Pancreas (tissue), 10 donors: ENCODE results near the gene CFAP74. TPM values are rescaled to one million over a fixed set of nuclear protein-coding genes. Genes with fewer than 3 reads are reported as not detected.

Experiments
- ATAC-seq, 4 donors: fragments of 200-7000 bp; cut with Tn5 transposase; one replicate each; pipeline versions ENCODE4 v1.8.0 to v1.9.1; 2020; ENCODE audit warnings: mild to moderate bottlenecking in 4 of 4, moderate library complexity in 4 of 4
- DNase-seq, 6 donors: peaks; one replicate each; pipeline ENCODE4 v3.0.0-alpha.2; 2020
- FAIRE-seq: peaks from 2 replicates; lab custom pipeline; 2012; peaks lifted over from hg19 to GRCh38; lab: Jason Lieb, UNC
- H3K27ac ChIP-seq, 4 donors: fragments of 200-600 bp; sonication (generic); 1 replicate in 3 of 4; 2 replicates in 1 of 4; pipeline versions ENCODE4 v1.5.0 to v1.8.0; 2020
- H3K27me3 ChIP-seq, 4 donors: fragments of 200-600 bp; one replicate each; pipeline ENCODE4 v1.8.0; 2021
- H3K36me3 ChIP-seq, 3 donors: fragments of 200-600 bp; sonication (generic) in 1 of 3; one replicate each; pipeline versions ENCODE4 v1.5.0 to v1.8.0; 2020 to 2021
- H3K4me1 ChIP-seq, 3 donors: fragments of 200-600 bp; one replicate each; pipeline ENCODE4 v1.8.0; 2021
- H3K4me3 ChIP-seq, 4 donors: fragments of 200-600 bp; sonication (generic) in 2 of 4; one replicate each; pipeline versions ENCODE4 v1.5.0 to v1.8.0; 2020 to 2021
- H3K9me3 ChIP-seq, 4 donors: fragments of 200-600 bp; one replicate each; pipeline ENCODE4 v1.8.0; 2021
- WGBS, 2 donors: extraction: QIAGEN DNeasy Blood & Tissue Kit; methylation state at CpG; one replicate each; pipeline ENCODE4 v1.1.7; 2013; 5-methylcytosine and 5-hydroxymethylcytosine counted together
- intact Hi-C, 3 donors: fragments of 100-400 bp; cut with DNase I; formaldehyde crosslinking; loops; one replicate each; pipeline versions ENCODE4 v1.11.1 to v1.14.2; 2022
- polyA plus RNA-seq, 2 donors: library from polyadenylated mRNA; stranded (reverse); fragments of 200-250 nt; gene quantifications; one replicate each; pipeline ENCODE4 v1.2.3, GENCODE V29; 2013
- total RNA-seq, 6 donors: library from RNA; stranded (reverse); fragmentation: NEBNext Ultra II Directional in 4 of 6; extraction: Animal tissue kit (Norgen Biotek cat#: 25700) in 4 of 6; gene quantifications; one replicate each; pipeline versions ENCODE4 v1.2.1 to v1.2.4, GENCODE V29; 2021 to 2023
- TF ChIP-seq, protein P1 (sequence below), 4 donors: fragments of 200-600 bp; sonication (generic) in 3 of 4; IDR thresholded peaks; one replicate each; pipeline versions ENCODE4 v1.5.0 to v1.8.0; 2021; ENCODE audit warnings: antibody characterized with exemption in 4 of 4
- donor health status: healthy with polysubstance abuse.
- donor health status: DM: no; HTN: no; CAD: no; lungs with moderate emphysema.
- donor health status: DM: no; HTN: no; CAD: no.
- donor health status: control.
- donor health status: control.
- donor health status: Bipolar disorder and iron deficiency.
- donor health status: DM: yes; HTN: yes; CAD: no.
- donor health status: DM: no; HTN: no; CAD: no.
- donor health status: DM: no; HTN: no; CAD: no.
- donor health status: DM: yes; HTN: yes; CAD: no.

CFAP74 gene
- total and polyA plus RNA-seq, 8 donors: 0.08 to 0.16 TPM; not detected in 6

DNA sequence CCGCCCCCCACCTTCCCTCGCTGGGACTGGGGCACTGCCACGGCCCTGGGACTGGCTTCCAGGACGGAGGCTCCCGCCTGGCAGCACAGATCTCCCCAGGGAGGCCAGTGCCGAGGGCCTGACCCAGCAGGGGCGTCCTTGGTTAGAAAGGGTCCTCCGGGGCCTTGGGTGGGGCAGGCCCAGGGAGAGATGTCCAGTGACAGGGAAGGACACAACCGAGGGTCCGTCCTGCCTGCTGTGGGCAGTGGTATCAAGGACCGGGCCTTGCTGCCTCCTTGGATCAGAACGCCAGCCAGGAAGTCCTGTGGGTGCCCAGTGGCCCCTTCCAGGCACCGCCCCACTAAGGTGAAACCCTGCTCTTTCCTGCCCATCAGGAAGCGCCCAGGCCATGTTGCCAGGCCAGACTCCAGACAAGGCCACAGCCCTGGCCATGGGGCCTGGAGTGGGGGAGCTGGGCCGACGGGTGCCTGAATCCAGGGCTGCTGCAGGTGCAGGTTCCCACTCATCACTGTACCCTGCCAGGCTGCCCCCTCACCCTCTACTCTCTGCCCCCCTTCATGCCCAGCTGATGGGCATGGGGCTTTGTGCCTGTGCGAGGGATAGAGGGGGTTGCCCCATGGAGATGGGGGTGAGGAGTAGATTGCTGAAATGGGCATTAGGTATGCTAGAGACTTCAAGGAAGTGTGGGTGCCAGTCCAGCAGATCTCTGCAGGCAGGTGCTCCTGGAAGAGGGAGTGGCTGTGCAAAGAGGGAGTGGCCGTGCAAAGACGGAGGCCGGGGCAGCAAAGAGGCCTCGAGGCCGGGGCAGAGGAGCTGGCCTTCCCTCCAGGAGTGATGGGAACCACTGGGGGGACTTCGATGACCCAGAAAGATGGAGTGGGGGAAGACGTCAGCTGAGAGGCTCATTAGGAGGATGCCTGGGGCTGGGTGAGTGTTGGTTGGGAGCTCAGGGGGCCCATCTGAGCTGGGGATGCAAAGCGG is 44.5 kb upstream of the CFAP74 start:
- Histone ChIP-seq H3K27ac (no peak overlapping the region), H3K36me3 (no peaks in the 10 kb centered on the region), H3K9me3 (no peaks in the 10 kb centered on the region), H3K27me3 (no peaks in the 10 kb centered on the region), H3K4me3 (no peak overlapping the region), H3K4me1 (peaks cover 0 to 8% (median 4%) of the 10 kb centered on the region in 3 donors)
- DNase-seq (peak in 2 of 6 donors; percentile 40 to 71), FAIRE-seq (no peak), ATAC-seq (no peak)
- intact Hi-C loops: loop anchor here in 1 of 3 donors (5.0 kb wide), 1 partner anchor 106 kb away; no protein-coding TSS in a partner anchor
- TF ChIP-seq, protein P1, sequence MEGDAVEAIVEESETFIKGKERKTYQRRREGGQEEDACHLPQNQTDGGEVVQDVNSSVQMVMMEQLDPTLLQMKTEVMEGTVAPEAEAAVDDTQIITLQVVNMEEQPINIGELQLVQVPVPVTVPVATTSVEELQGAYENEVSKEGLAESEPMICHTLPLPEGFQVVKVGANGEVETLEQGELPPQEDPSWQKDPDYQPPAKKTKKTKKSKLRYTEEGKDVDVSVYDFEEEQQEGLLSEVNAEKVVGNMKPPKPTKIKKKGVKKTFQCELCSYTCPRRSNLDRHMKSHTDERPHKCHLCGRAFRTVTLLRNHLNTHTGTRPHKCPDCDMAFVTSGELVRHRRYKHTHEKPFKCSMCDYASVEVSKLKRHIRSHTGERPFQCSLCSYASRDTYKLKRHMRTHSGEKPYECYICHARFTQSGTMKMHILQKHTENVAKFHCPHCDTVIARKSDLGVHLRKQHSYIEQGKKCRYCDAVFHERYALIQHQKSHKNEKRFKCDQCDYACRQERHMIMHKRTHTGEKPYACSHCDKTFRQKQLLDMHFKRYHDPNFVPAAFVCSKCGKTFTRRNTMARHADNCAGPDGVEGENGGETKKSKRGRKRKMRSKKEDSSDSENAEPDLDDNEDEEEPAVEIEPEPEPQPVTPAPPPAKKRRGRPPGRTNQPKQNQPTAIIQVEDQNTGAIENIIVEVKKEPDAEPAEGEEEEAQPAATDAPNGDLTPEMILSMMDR (IDR thresholded peaks at IDR 0.05): no peak
- 71 to 81% methylated on average over 25 of the region's 25 CpGs for WGBS, 2 donors

DNA sequence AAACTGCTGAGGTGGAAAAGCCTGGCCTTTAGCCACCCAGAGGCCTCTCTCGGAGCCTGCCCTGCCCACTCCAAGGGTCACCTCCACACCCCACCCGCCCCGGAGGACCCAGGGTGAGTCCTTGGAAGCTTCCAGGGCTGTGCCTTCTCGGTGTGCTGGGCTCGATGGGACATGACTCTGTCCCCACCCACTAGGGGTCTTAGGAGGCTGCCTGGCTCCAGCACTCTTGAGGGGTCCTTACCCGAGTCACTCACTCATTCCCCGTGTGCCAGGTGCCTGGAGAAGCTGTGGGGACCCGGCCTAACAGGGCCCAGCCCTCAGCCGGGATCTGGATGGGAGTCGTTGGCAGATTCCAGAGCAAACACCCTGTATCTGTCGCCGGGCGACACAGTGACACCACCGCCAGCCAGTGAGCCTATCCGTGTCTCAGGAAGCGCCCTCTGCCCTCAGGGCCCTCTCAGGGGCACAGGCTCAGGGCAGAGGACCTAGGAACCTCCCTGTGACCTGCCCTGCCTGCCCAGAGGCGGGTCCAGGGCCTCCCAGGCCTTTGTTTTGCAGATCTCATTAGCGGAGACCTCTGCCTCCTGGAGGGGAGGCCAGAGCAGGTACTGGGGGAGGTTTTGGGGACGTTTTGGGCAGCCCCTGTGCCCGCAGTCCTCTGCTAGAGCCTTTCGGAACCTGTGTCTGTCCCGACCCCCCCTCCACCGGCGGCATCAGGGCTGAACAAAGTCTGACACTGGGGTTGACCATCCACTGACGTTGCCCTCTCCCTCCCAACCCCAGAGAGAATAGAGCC is 43.6 kb upstream of the CFAP74 start:
- intact Hi-C loops: loop anchor here in 1 of 3 donors (5.0 kb wide), 1 partner anchor 105 kb away; no protein-coding TSS in a partner anchor
- DNase-seq (peak in 2 of 6 donors; percentile 26 to 64), ATAC-seq (no peak), FAIRE-seq (no peak)
- Histone ChIP-seq H3K4me1 (peaks cover 0 to 8% (median 4%) of the 10 kb centered on the region in 3 donors), H3K36me3 (no peaks in the 10 kb centered on the region), H3K27ac (no peak overlapping the region), H3K4me3 (no peak overlapping the region), H3K27me3 (no peaks in the 10 kb centered on the region), H3K9me3 (no peaks in the 10 kb centered on the region)
- TF ChIP-seq, protein P1 (IDR thresholded peaks at IDR 0.05): no peak
- 52 to 67% methylated on average over 25 of the region's 25 CpGs for WGBS, 2 donors

DNA sequence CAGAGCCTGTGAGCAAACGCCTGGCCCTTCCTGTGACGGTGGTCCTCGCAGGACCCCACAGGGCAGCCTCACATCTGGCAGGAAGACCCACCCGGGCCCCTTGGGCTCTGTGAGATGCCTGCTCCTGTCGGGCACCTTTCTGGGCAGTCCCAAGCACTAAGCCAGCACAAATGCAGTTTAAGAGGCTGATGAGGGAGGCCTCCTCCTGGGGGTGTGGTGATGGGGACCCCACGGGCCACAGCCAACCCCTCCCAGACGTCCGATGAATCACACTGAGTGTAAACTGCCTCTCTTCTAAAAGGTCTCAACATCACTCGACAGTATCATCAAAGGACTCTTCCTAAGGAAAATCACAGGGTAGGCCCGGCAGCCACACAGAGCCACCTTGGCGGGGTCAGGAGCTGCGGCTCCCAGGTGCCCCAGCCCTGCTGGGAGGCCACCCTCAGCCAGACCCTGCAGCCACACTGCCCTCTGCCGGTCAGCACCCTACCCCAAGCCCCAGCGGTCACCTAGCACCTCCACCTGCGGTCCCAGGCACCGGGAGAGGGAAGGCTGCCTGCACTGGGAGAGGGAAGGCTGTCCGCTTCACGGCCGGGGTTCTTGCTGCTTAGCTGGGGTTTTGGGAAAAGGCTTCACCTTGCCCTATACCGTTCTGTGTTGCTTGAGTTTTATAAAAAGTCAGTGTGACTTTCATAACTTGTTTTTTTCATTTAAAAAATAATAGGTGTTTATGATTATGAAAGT is 42.8 kb upstream of the CFAP74 start:
- intact Hi-C loops: loop anchor here in 1 of 3 donors (5.0 kb wide), 1 partner anchor 104 kb away; no protein-coding TSS in a partner anchor
- peaks cover 0 to 8% (median 4%) of the 10 kb centered on the region in 3 donors for H3K4me1 ChIP-seq
- H3K4me3 ChIP-seq: no peak overlapping the region
- H3K27ac ChIP-seq: no peak overlapping the region
- TF ChIP-seq, protein P1 (IDR thresholded peaks at IDR 0.05): peak; percentile 70 to 81 (median 76)
- H3K36me3 ChIP-seq: no peaks in the 10 kb centered on the region
- H3K9me3 ChIP-seq: no peaks in the 10 kb centered on the region
- WGBS, 2 donors: 27 to 35% methylated on average over 20 of the region's 20 CpGs
- peak; percentile 23 to 66 (median 56) for ATAC-seq
- no peaks in the 10 kb centered on the region for H3K27me3 ChIP-seq
- FAIRE-seq: no peak
- peak; percentile 76 to 94 (median 86) for DNase-seq

DNA sequence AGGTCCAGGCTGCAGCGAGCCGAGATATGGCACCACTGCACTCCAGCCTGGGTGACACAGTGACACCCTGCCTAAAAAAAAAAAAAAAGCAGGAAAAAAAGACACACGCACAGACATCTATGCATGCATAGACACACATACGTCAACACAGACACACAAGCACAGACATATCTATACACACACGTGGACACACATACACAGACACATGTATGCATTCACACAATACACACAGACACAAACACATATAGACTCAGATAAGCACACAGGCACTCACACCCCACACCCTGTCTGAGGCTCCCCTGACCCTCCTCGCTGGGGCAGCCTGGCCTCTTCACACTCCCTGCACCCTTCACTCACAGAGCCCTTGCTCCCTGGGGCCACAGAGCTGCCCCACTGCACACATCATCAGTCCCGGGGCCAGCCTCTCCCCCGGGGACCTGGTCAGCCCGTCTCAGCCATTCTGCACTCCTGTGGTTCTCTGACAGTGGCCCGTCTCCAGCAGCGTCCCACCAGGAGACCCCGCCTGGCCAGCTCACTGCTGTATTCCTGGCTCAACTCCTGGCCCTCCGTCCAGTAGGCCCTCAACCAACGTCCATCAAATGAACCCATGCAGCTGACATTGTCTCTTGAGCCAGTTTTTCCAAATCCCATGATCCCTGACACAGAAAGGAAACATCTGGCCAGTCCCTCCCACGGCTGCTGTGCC is 42.0 kb upstream of the CFAP74 start:
- ATAC-seq (no peak), DNase-seq (peak in 2 of 6 donors; percentile 31 to 69), FAIRE-seq (no peak)
- no peaks in the 10 kb centered on the region for H3K27me3 ChIP-seq
- peaks cover 0 to 8% (median 4%) of the 10 kb centered on the region in 3 donors for H3K4me1 ChIP-seq
- no peaks in the 10 kb centered on the region for H3K9me3 ChIP-seq
- WGBS, 2 donors: 55 to 70% methylated on average over 15 of the region's 15 CpGs
- no peak overlapping the region for H3K4me3 ChIP-seq
- H3K27ac ChIP-seq: no peak overlapping the region
- intact Hi-C loops: loop anchor here in 1 of 3 donors (5.0 kb wide), 1 partner anchor 103 kb away; no protein-coding TSS in a partner anchor
- TF ChIP-seq, protein P1 (IDR thresholded peaks at IDR 0.05): no peak
- no peaks in the 10 kb centered on the region for H3K36me3 ChIP-seq
